ENCODE measurements around the gene PKP1.

DNA sequence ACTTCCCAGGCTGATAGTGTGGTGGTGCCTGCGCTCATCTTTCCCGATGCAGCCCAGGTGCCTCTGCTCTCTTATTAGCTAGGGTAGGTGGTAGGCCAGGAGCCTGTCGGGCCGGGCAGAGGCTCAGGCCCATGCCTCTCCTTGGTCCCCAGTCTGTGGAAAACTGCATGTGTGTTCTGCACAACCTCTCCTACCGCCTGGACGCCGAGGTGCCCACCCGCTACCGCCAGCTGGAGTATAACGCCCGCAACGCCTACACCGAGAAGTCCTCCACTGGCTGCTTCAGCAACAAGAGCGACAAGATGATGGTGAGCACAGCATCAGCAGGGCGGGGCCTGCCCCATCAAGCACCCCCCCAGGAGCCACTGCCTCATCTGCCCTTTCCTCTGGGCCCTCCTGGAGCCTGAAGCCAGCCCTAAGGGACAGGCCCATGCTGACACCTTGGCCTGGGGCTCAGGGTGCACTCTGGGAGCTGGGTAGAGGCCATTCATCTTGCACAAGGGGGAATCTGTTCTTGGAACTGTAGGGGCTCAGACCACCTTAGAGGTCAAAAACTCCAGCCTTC, 38.6 kb downstream of the PKP1 start:
- TF ChIP-seq, protein P1, sequence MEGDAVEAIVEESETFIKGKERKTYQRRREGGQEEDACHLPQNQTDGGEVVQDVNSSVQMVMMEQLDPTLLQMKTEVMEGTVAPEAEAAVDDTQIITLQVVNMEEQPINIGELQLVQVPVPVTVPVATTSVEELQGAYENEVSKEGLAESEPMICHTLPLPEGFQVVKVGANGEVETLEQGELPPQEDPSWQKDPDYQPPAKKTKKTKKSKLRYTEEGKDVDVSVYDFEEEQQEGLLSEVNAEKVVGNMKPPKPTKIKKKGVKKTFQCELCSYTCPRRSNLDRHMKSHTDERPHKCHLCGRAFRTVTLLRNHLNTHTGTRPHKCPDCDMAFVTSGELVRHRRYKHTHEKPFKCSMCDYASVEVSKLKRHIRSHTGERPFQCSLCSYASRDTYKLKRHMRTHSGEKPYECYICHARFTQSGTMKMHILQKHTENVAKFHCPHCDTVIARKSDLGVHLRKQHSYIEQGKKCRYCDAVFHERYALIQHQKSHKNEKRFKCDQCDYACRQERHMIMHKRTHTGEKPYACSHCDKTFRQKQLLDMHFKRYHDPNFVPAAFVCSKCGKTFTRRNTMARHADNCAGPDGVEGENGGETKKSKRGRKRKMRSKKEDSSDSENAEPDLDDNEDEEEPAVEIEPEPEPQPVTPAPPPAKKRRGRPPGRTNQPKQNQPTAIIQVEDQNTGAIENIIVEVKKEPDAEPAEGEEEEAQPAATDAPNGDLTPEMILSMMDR (conservative IDR thresholded peaks at IDR 0.05 in 1 of 2, IDR thresholded peaks at IDR 0.05 in 1 of 2; ENCODE audit: extremely low read depth in 1 of 2, insufficient read depth in 1 of 2, low read depth in 1 of 2, low read length in 2 of 2), result no peak
- TF ChIP-seq EZH2 (IDR thresholded peaks at IDR 0.05; ENCODE audit: borderline replicate concordance, low read length), result no peak
